Measurements from ENCODE around the gene PI16. TPM values are rescaled to one million over a fixed set of nuclear protein-coding genes. Genes with fewer than 3 reads are reported as not detected.

Gene PI16
- total and polyA plus RNA-seq, 3 experiments from 2014 or later = 0.20 to 13.6 (median 0.37) TPM

DNA sequence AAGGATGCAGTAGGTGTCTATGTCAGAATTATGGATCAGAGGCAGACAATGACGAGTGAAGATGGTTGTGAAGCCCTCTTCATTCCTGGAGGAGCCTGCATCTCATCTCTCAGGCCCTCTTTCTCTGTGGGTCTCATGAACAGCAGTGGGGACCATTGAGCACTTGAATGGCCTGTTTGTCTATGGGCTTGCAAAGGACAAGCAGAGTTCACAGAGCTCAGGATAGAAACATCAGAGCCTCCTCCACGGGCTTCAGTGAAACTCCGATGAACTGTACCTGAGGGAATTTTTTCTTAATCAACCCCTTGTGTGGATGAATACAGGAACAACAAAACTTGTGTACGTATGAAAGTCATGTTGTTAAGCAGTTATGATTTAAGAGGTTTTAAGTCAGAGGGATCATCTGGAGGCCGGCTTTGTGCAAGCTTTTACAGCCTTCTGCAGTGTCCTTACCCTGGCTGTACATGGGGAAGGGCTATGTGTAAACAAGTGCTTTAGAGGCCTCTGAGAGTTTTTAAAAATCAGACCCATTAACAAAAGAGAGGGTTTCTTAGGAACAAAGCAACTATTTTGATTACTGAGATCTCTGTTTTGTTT is 29.7 kb upstream of the PI16 start:
- H3K4me1 Mint-ChIP-seq = peaks cover 3 to 7% (median 5%) of the 10 kb centered on the region in 3 donors
- no peaks in the 10 kb centered on the region for H3K9me3 Mint-ChIP-seq
- ChIA-PET CTCF (interaction anchor here (0.9 kb wide), 1 partner anchor 93 kb away, joined by 3 read pairs; no protein-coding TSS in a partner anchor), POLR2A (no interaction called here)
- Histone ChIP-seq H3K27me3 (ENCODE audit: insufficient read depth, low read length, poor library complexity, severe bottlenecking) (no peaks in the 10 kb centered on the region), H3K9me3 (ENCODE audit: low read length) (no peaks in the 10 kb centered on the region), H3K4me1 (ENCODE audit: insufficient read depth, low read length) (no peaks in the 10 kb centered on the region), H3K36me3 (ENCODE audit: insufficient read depth, low read length) (peaks cover 6% of the 10 kb centered on the region), H3K27ac (ENCODE audit: low read depth, low read length) (no peak overlapping the region), H3K4me3 (ENCODE audit: low read length) (no peak overlapping the region)
- no peak overlapping the region for H3K4me3 Mint-ChIP-seq
- DNase-seq = no peak
- peak overlapping the region in 4 of 8 donors; percentile 32 to 58 (median 48) for H3K27ac Mint-ChIP-seq
- H3K27me3 Mint-ChIP-seq = no peaks in the 10 kb centered on the region
- peaks cover 0 to 61% (median 9%) of the 10 kb centered on the region in 3 donors for H3K36me3 Mint-ChIP-seq

DNA sequence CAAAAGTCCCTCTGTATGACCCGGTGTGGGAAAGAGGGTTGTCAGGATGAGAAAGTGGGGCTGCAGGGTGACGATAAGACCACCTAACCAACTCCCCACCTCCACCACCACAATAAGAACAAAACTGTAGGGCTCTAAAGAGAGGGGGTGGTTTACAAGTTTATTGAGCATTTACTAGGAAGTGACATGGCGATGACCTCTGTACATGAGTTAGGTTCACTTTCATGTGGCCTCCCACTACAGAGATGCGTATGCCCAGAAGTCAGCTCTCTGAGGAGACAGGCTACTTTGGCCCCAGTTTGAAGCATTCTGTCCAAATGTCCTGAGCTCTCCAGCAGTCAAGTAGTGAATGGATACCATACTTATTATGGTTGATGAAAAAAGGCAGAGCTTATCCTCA is 28.7 kb upstream of the PI16 start:
- POLR2A ChIA-PET = no interaction called here
- H3K27me3 Mint-ChIP-seq = no peaks in the 10 kb centered on the region
- H3K27ac ChIP-seq (ENCODE audit: low read depth, low read length) = no peak overlapping the region
- peaks cover 0 to 53% (median 6%) of the 10 kb centered on the region in 3 donors for H3K36me3 Mint-ChIP-seq
- no peaks in the 10 kb centered on the region for H3K9me3 Mint-ChIP-seq
- peak overlapping the region in 4 of 8 donors; percentile 1 to 87 (median 40) for H3K27ac Mint-ChIP-seq
- no peak overlapping the region for H3K4me3 ChIP-seq (ENCODE audit: low read length)
- no peaks in the 10 kb centered on the region for H3K27me3 ChIP-seq (ENCODE audit: insufficient read depth, low read length, poor library complexity, severe bottlenecking)
- H3K4me3 Mint-ChIP-seq = no peak overlapping the region
- DNase-seq = no peak
- no peaks in the 10 kb centered on the region for H3K36me3 ChIP-seq (ENCODE audit: insufficient read depth, low read length)
- H3K9me3 ChIP-seq (ENCODE audit: low read length) = no peaks in the 10 kb centered on the region
- no peaks in the 10 kb centered on the region for H3K4me1 ChIP-seq (ENCODE audit: insufficient read depth, low read length)
- H3K4me1 Mint-ChIP-seq = peaks cover 3 to 7% (median 5%) of the 10 kb centered on the region in 3 donors
- CTCF ChIA-PET = interaction anchor here (2.6 kb wide), 1 partner anchor 40 kb away, joined by 7 read pairs; the partner anchor contains the start of gene C6orf89

DNA sequence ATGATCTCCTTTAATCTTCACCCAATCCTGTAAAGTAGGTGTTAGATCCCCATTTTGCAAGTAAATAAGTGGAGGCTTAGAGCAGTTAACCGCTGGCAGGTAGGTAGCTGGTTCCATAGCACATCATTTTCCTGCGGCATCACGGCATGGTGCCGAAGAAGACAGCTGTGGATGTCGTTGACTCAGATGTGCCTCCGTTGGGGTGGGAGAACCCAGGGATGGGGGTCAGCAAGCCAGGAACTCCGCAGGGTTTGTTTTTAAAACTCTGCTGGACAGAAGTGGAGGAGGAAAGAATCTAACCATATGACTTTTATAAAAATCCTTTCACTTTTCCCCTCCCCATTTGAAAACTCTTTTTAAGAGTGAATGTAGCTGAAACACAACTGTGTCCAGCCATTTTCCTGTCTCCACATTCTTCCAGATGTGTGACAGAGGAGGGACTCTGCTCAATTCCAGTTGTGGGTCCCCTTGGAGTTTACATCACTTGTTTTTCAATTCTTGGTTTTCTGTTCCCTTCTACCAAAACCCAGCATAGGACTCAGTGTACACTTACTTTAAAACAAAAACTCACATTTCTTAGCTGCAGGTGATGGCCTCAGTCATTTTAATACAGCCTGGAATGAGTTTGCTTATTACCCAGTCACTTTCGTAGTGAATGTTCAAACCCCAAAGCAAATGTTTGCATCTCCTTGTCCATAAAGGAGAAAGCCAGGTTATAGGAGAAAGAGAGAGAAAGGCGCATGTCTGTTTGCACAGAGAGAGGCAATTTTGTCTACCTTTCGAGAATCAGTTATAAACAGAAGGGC is 27.6 kb upstream of the PI16 start:
- Mint-ChIP-seq H3K36me3 (peaks cover 0 to 44% (median 2%) of the 10 kb centered on the region in 3 donors), H3K27me3 (no peaks in the 10 kb centered on the region), H3K9me3 (no peaks in the 10 kb centered on the region), H3K27ac (peak overlapping the region in 2 of 8 donors; percentile 22 to 31), H3K4me3 (no peak overlapping the region), H3K4me1 (peaks cover 3 to 7% (median 5%) of the 10 kb centered on the region in 3 donors)
- Histone ChIP-seq H3K36me3 (ENCODE audit: insufficient read depth, low read length) (no peaks in the 10 kb centered on the region), H3K4me3 (ENCODE audit: low read length) (no peak overlapping the region), H3K4me1 (ENCODE audit: insufficient read depth, low read length) (no peaks in the 10 kb centered on the region), H3K27ac (ENCODE audit: low read depth, low read length) (no peak overlapping the region), H3K27me3 (ENCODE audit: insufficient read depth, low read length, poor library complexity, severe bottlenecking) (no peaks in the 10 kb centered on the region), H3K9me3 (ENCODE audit: low read length) (no peaks in the 10 kb centered on the region)
- DNase-seq = no peak
- CTCF ChIA-PET = interaction anchor here (1.2 to 2.6 kb wide), 2 partner anchors 13 to 41 kb away, joined by 4 to 7 read pairs; partner anchors contain the start of gene C6orf89
- POLR2A ChIA-PET = no interaction called here

DNA sequence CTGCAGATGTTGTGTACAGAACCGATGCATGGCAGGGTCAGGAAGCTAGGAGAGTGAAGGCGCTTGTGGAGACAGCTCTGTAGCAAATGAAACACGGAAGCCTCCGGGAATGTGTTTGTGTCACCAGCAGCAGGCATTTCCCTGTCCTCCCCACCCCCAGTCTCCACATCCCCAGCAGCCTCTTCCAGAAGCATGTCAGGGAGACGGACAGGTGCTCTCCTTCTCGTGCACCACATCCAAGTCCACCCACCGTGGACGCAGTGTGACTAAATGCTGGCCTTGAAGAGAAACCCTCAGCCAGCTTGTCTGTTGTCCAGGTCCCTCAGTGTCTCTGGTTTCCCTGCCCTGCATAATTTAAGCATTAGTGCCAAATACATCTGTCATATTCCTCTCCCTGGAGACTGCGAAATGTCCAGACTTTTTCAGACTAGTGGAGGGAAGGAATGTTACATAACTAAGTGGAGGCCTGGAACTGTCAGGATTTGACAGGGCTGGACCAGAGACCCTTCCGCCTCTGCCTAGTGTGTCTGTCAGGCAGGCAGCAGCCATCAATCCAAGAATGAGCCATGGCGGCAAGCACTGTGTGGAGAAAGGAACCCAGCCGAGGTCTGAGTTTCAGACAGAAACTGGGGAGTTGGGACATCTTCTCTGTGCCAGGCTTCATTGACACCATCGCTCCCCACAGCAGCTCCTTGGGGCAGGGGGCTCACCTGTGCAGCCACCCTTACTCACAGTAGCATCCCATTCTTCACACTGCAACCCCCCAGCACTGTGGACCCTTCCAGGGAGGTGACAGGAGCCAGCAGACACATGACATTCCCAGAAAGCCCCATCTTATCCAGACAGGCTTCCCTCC is 26.6 kb upstream of the PI16 start:
- no peaks in the 10 kb centered on the region for H3K9me3 Mint-ChIP-seq
- no peaks in the 10 kb centered on the region for H3K27me3 ChIP-seq (ENCODE audit: insufficient read depth, low read length, poor library complexity, severe bottlenecking)
- peak overlapping the region in 3 of 8 donors; percentile 8 to 71 (median 40) for H3K27ac Mint-ChIP-seq
- POLR2A ChIA-PET = no interaction called here
- no peaks in the 10 kb centered on the region for H3K4me1 ChIP-seq (ENCODE audit: insufficient read depth, low read length)
- no peak overlapping the region for H3K4me3 Mint-ChIP-seq
- DNase-seq = no peak
- peaks cover 0 to 37% (median 3%) of the 10 kb centered on the region in 3 donors for H3K36me3 Mint-ChIP-seq
- no peaks in the 10 kb centered on the region for H3K36me3 ChIP-seq (ENCODE audit: insufficient read depth, low read length)
- no peaks in the 10 kb centered on the region for H3K27me3 Mint-ChIP-seq
- peaks cover 3 to 7% (median 5%) of the 10 kb centered on the region in 3 donors for H3K4me1 Mint-ChIP-seq
- no peaks in the 10 kb centered on the region for H3K9me3 ChIP-seq (ENCODE audit: low read length)
- CTCF ChIA-PET = interaction anchor here (1.2 to 2.6 kb wide), 2 partner anchors 14 to 42 kb away, joined by 4 to 7 read pairs; partner anchors contain the start of gene C6orf89
- H3K4me3 ChIP-seq (ENCODE audit: low read length) = no peak overlapping the region
- no peak overlapping the region for H3K27ac ChIP-seq (ENCODE audit: low read depth, low read length)

DNA sequence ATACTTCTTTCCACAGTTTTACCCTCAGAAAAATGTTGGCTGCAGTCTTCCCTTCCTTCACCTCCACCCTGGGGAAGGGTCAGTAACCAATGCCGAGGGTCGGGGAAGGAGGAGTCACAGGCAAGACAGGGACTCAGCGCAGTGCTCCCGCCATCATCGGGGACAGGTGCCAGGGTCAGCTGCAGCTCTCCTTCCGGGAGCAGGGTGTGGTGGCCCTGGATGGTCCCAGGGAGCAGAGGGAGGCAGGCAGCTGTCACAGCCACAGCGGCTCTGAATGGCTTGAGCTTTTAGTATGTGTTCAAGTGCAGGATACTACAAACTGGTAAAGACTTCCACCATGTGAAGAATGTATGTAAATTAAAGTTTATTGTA is 26.0 kb upstream of the PI16 start:
- Histone ChIP-seq H3K27ac (ENCODE audit: low read depth, low read length) (no peak overlapping the region), H3K9me3 (ENCODE audit: low read length) (no peaks in the 10 kb centered on the region), H3K4me3 (ENCODE audit: low read length) (no peak overlapping the region), H3K27me3 (ENCODE audit: insufficient read depth, low read length, poor library complexity, severe bottlenecking) (no peaks in the 10 kb centered on the region), H3K36me3 (ENCODE audit: insufficient read depth, low read length) (no peaks in the 10 kb centered on the region), H3K4me1 (ENCODE audit: insufficient read depth, low read length) (no peaks in the 10 kb centered on the region)
- no peak for DNase-seq
- Mint-ChIP-seq H3K4me1 (peaks cover 3 to 7% (median 5%) of the 10 kb centered on the region in 3 donors), H3K4me3 (no peak overlapping the region), H3K27ac (peak overlapping the region in 1 of 8 donors; percentile 40), H3K36me3 (peaks cover 0 to 31% (median 3%) of the 10 kb centered on the region in 3 donors), H3K27me3 (no peaks in the 10 kb centered on the region), H3K9me3 (no peaks in the 10 kb centered on the region)
- ChIA-PET CTCF (interaction anchor here (2.6 kb wide), 1 partner anchor 43 kb away, joined by 7 read pairs; the partner anchor contains the start of gene C6orf89), POLR2A (no interaction called here)

DNA sequence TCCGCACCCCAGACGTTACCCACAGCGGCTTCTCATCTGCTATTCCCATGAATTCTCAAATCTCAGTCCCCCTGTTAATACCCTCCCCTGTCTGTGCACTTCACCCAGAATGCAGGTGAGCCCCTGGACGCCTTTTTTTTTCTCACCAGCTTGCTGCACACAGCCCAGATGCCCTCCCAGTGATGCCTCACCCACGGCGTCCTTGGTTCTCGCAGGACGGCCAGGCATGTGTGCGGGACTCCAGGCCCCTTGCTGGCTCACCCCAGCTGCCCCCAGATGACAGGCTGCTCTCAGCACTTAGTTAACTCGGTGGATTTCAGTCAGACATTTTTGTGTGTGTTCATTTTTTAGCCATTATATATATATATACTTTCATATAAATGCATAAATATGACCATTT is 25.4 kb upstream of the PI16 start:
- Histone ChIP-seq H3K9me3 (ENCODE audit: low read length) (no peaks in the 10 kb centered on the region), H3K27me3 (ENCODE audit: insufficient read depth, low read length, poor library complexity, severe bottlenecking) (no peaks in the 10 kb centered on the region), H3K36me3 (ENCODE audit: insufficient read depth, low read length) (no peaks in the 10 kb centered on the region), H3K4me3 (ENCODE audit: low read length) (no peak overlapping the region), H3K27ac (ENCODE audit: low read depth, low read length) (no peak overlapping the region), H3K4me1 (ENCODE audit: insufficient read depth, low read length) (no peaks in the 10 kb centered on the region)
- H3K4me3 Mint-ChIP-seq = no peak overlapping the region
- ChIA-PET POLR2A (no interaction called here), CTCF (no interaction called here)
- no peak for DNase-seq
- H3K9me3 Mint-ChIP-seq = no peaks in the 10 kb centered on the region
- peak overlapping the region in 3 of 8 donors; percentile 23 to 84 (median 24) for H3K27ac Mint-ChIP-seq
- peaks cover 2 to 5% (median 5%) of the 10 kb centered on the region in 3 donors for H3K4me1 Mint-ChIP-seq
- H3K36me3 Mint-ChIP-seq = peaks cover 0 to 25% (median 3%) of the 10 kb centered on the region in 3 donors
- no peaks in the 10 kb centered on the region for H3K27me3 Mint-ChIP-seq

DNA sequence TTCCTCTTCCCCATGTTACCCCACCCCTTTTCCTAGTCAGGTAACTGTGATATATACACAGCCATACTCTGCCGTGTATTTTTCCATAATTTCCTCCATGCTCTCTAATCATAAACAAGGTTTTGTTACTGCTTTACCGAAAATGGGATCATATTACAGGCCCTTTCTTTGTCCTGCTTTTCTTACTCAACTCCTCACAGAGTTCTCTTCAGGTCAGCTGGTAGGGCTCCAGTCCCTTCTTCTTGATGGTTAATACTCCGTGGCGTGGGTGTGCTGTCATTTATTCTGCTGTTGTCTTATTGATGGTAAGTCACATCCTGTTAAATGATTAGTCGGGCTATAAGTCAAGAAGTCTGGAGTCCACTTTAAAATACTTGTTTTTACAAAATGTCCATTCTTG is 24.9 kb upstream of the PI16 start:
- Histone ChIP-seq H3K9me3 (ENCODE audit: low read length) (no peaks in the 10 kb centered on the region), H3K36me3 (ENCODE audit: insufficient read depth, low read length) (no peaks in the 10 kb centered on the region), H3K4me3 (ENCODE audit: low read length) (no peak overlapping the region), H3K27ac (ENCODE audit: low read depth, low read length) (no peak overlapping the region), H3K4me1 (ENCODE audit: insufficient read depth, low read length) (no peaks in the 10 kb centered on the region), H3K27me3 (ENCODE audit: insufficient read depth, low read length, poor library complexity, severe bottlenecking) (no peaks in the 10 kb centered on the region)
- Mint-ChIP-seq H3K36me3 (peaks cover 0 to 20% (median 3%) of the 10 kb centered on the region in 3 donors), H3K9me3 (no peaks in the 10 kb centered on the region), H3K4me1 (peaks cover 0 to 5% (median under 1%) of the 10 kb centered on the region in 3 donors), H3K4me3 (no peak overlapping the region), H3K27me3 (no peaks in the 10 kb centered on the region), H3K27ac (peak overlapping the region in 3 of 8 donors; percentile 12 to 24 (median 23))
- POLR2A ChIA-PET = no interaction called here
- DNase-seq = no peak
- CTCF ChIA-PET = no interaction called here

Data from CD8-positive, alpha-beta memory T cell (primary cell).